ENCODE results near the gene MARCHF2. TPM values are rescaled to one million over a fixed set of nuclear protein-coding genes. Genes with fewer than 3 reads are reported as not detected.
"Not testable (repeated sequence)": the region's sequence is repeated elsewhere in the genome, so short reads cannot be mapped to it uniquely, and the experiment has no call there.

Gene MARCHF2
- 113 and 149 TPM in 2 replicates for total RNA-seq

- DNase-seq (ENCODE audit: low read depth, low spot score) = peak; percentile 93
Observed at GRCh38 chr19:8412783-8413628, at the start of gene MARCHF2. Gene MARCHF2 (plus strand): TSS chr19:8413305. CDS start chr19:8421841, 8,536 bp downstream.

- DNase-seq (ENCODE audit: low read depth, low spot score) = no peak
Observed at GRCh38 chr19:8363803-8364771, 49.0 kb upstream of the MARCHF2 start, which contains the start of gene ANGPTL4. Gene ANGPTL4 (plus strand): TSS chr19:8364155. CDS start chr19:8364322, 167 bp downstream.

- DNase-seq (ENCODE audit: low read depth, low spot score) = no peak
Observed at GRCh38 chr19:8366121-8366581, 47.0 kb upstream of the MARCHF2 start.

- no peak for DNase-seq (ENCODE audit: low read depth, low spot score)
Observed at GRCh38 chr19:8366961-8367326, 46.2 kb upstream of the MARCHF2 start.

- DNase-seq (ENCODE audit: low read depth, low spot score) = peak; percentile 94
Observed at GRCh38 chr19:8367327-8368001, 45.6 kb upstream of the MARCHF2 start.

GRCh38 chr19:8370176-8371010 lies 42.7 kb upstream of the MARCHF2 start:
- no peak for DNase-seq (ENCODE audit: low read depth, low spot score)

- no peak for DNase-seq (ENCODE audit: low read depth, low spot score)
Observed at GRCh38 chr19:8371011-8371804, 41.9 kb upstream of the MARCHF2 start.

GRCh38 chr19:8373867-8374813 lies 39.0 kb upstream of the MARCHF2 start:
- no peak for DNase-seq (ENCODE audit: low read depth, low spot score)

GRCh38 chr19:8375766-8376165 lies 37.3 kb upstream of the MARCHF2 start:
- DNase-seq (ENCODE audit: low read depth, low spot score) = not testable (repeated sequence)

- not testable (repeated sequence) for DNase-seq (ENCODE audit: low read depth, low spot score)
Observed at GRCh38 chr19:8376373-8376974, 36.6 kb upstream of the MARCHF2 start.

- no peak for DNase-seq (ENCODE audit: low read depth, low spot score)
Observed at GRCh38 chr19:8377598-8377997, 35.5 kb upstream of the MARCHF2 start.

- not testable (repeated sequence) for DNase-seq (ENCODE audit: low read depth, low spot score)
Observed at GRCh38 chr19:8379156-8379891, 33.8 kb upstream of the MARCHF2 start.

GRCh38 chr19:8384569-8384968 lies 28.5 kb upstream of the MARCHF2 start:
- DNase-seq (ENCODE audit: low read depth, low spot score) = not testable (repeated sequence)

- not testable (repeated sequence) for DNase-seq (ENCODE audit: low read depth, low spot score)
Observed at GRCh38 chr19:8385103-8385502, 28.0 kb upstream of the MARCHF2 start.

- not testable (repeated sequence) for DNase-seq (ENCODE audit: low read depth, low spot score)
Observed at GRCh38 chr19:8385566-8385965, 27.5 kb upstream of the MARCHF2 start.

GRCh38 chr19:8386419-8386818 lies 26.7 kb upstream of the MARCHF2 start:
- not testable (repeated sequence) for DNase-seq (ENCODE audit: low read depth, low spot score)

GRCh38 chr19:8386990-8387389 lies 26.1 kb upstream of the MARCHF2 start:
- DNase-seq (ENCODE audit: low read depth, low spot score) = no peak

Measured in pulmonary artery endothelial cell (primary cell).